Measurements from ENCODE around the gene MRPL24. TPM values are rescaled to one million over a fixed set of nuclear protein-coding genes. Genes with fewer than 3 reads are reported as not detected.
A peak's percentile ranks its signal among the peaks of the same experiment; 100 is the strongest.

MRPL24 gene
- total and polyA plus RNA-seq, 2 of the 8 experiments (the other 6 are each of a cell fraction or from before 2014, with no cell fraction given) = 29.7 to 35.2 TPM

- FAIRE-seq (no peak), DNase-seq (ENCODE audit: low read depth in 1 of 2, low spot score in 2 of 2) (no peak)
- Histone ChIP-seq H3K18ac (ENCODE audit: extremely low read depth, low read length) (no peak overlapping the region), H3K27ac (ENCODE audit: low read depth, low read length) (no peak overlapping the region), H3K36me3 (ENCODE audit: control insufficient read depth in 2 of 4, insufficient read depth in 4 of 4, low read length in 3 of 4) (peaks cover 0 to 3% (median 0%) of the 10 kb centered on the region in 4 experiments; a peak in 2 of 8 replicates), H3K79me1 (ENCODE audit: low read depth, low read length) (peaks cover 4% of the 10 kb centered on the region; the same call in 1 of the 2 replicates), H2BK15ac (ENCODE audit: low read length) (no peak overlapping the region), H3K9me3 (ENCODE audit: insufficient read depth in 2 of 2, low read depth in 1 of 2, low read length in 1 of 2) (no peaks in the 10 kb centered on the region), H4K8ac (ENCODE audit: extremely low read depth, insufficient read depth, low read length) (no peak overlapping the region), H2AK5ac (ENCODE audit: low read depth, low read length) (no peak overlapping the region), H3K4ac (replicated peaks; ENCODE audit: insufficient read length, low read depth, low read length) (no peak overlapping the region), H3K4me2 (ENCODE audit: insufficient read depth in 1 of 2, low read depth in 2 of 2, low read length in 2 of 2) (peak overlapping the region in 1 of 2 experiments; percentile 96; a peak in 1 of 4 replicates), H2BK5ac (ENCODE audit: low read depth, low read length) (no peak overlapping the region), H3K23ac (ENCODE audit: insufficient read length) (no peak overlapping the region), H2BK120ac (replicated peaks; ENCODE audit: low read depth, low read length) (no peak overlapping the region), H4K5ac (ENCODE audit: insufficient read length, low read depth, low read length) (no peak overlapping the region), H2AFZ (ENCODE audit: low read length) (no peak overlapping the region), H3K14ac (ENCODE audit: insufficient read length) (no peak overlapping the region), H3K9ac (replicated peaks in 1 of 4; ENCODE audit: extremely low read depth in 1 of 4, low read depth in 3 of 4, low read length in 3 of 4) (no peak overlapping the region; a peak in 1 of 7 replicates), H2BK12ac (ENCODE audit: low read depth, low read length) (no peak overlapping the region), H3K4me1 (replicated peaks in 1 of 4; ENCODE audit: control insufficient read depth in 3 of 4, insufficient read depth in 4 of 4, low read length in 3 of 4) (peaks cover 0 to 16% (median 6%) of the 10 kb centered on the region in 4 experiments; a peak in 5 of 7 replicates), H3K56ac (replicated peaks; ENCODE audit: insufficient read length, low read depth, low read length) (no peak overlapping the region), H3K27me3 (replicated peaks in 1 of 4; ENCODE audit: control insufficient read depth in 3 of 4, extremely low read depth in 1 of 4, insufficient read depth in 3 of 4, low read length in 3 of 4) (no peaks in the 10 kb centered on the region), H4K91ac (replicated peaks; ENCODE audit: insufficient read length, low read length) (no peak overlapping the region), H3K23me2 (ENCODE audit: low read depth, low read length) (peaks cover 11% of the 10 kb centered on the region), H4K20me1 (replicated peaks in 1 of 2; ENCODE audit: control insufficient read depth in 1 of 2, insufficient read depth in 2 of 2, low read length in 2 of 2) (peaks cover 10 to 12% of the 10 kb centered on the region in 2 experiments), H3K4me3 (ENCODE audit: extremely low read depth in 1 of 4, insufficient read depth in 2 of 4, low read depth in 3 of 4, low read length in 4 of 4) (peak overlapping the region in 1 of 4 experiments; percentile 74; a peak in 1 of 8 replicates), H3K79me2 (ENCODE audit: control insufficient read depth in 1 of 2, insufficient read depth in 2 of 2, low read length in 2 of 2) (peaks cover 18 to 28% of the 10 kb centered on the region in 2 experiments), H2BK20ac (ENCODE audit: low read length) (no peak overlapping the region)
- ChIA-PET POLR2A (ENCODE audit: partially characterized antibody) (interaction anchor here (1.1 to 8.2 kb wide), 5 partner anchors 11 to 109 kb away, joined by 3 to 121 read pairs (median 7); partner anchors contain the start of genes HDGF, ISG20L2, METTL25B and MRPL24), CTCF (ENCODE audit: partially characterized antibody) (interaction anchor here (11.7 kb wide), 1 partner anchor 38 kb away, joined by 100 read pairs; the partner anchor contains the start of genes ISG20L2 and METTL25B)
- WGBS, 2 experiments (ENCODE audit: extremely low coverage in 1 of 2, insufficient coverage in 1 of 2, insufficient read length in 1 of 2, insufficient replicate concordance in 2 of 2, low coverage in 1 of 2, low lambda C conversion rate in 2 of 2, missing lambda C conversion rate in 1 of 2) = 96% methylated on average over 5 of the region's 5 CpGs; no CpG with 5 or more reads in 1 of the 2 experiments
- TF ChIP-seq POLR2AphosphoS5 (IDR thresholded peaks at IDR 0.05; ENCODE audit: low read depth, low read length) = no peak
- TF ChIP-seq, protein P1, sequence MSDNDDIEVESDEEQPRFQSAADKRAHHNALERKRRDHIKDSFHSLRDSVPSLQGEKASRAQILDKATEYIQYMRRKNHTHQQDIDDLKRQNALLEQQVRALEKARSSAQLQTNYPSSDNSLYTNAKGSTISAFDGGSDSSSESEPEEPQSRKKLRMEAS (IDR thresholded peaks at IDR 0.05) = no peak
Observed at GRCh38 chr1:156765666-156766065, 24.8 kb upstream of the MRPL24 start.

Data from H1 (cell line).